Activated CD8-positive, alpha-beta T cell treated with anti-CD3 and anti-CD28 coated beads for 36 hours (primary cell): ENCODE results near the gene FAM228B. TPM values are rescaled to one million over a fixed set of nuclear protein-coding genes. Genes with fewer than 3 reads are reported as not detected.

Experiments used
- ATAC-seq: fragments of 200-7000 bp; cut with Tn5 transposase; one replicate; pipeline ENCODE4 v1.10.0; 2021; ENCODE audit warnings: mild to moderate bottlenecking, moderate library complexity
- CTCF ChIA-PET: fragments of 350-600 bp; sonication (Branson Sonifier 250); formaldehyde crosslinking; loops from one replicate; lab custom pipeline; 2021; ENCODE audit warnings: antibody characterized with exemption; lab: Charles Lee
- POLR2A ChIA-PET: fragments of 350-600 bp; sonication (Branson Sonifier 250); formaldehyde crosslinking; loops from one replicate; lab custom pipeline; 2021; ENCODE audit warnings: antibody characterized with exemption; lab: Charles Lee
- DNase-seq: peaks from one replicate; pipeline ENCODE4 v3.0.0-alpha.2; 2020
- H3K27ac Mint-ChIP-seq: one replicate; pipeline ENCODE4 v1.8.0; 2021; ENCODE audit warnings: mild to moderate bottlenecking, mixed read lengths
- H3K27me3 Mint-ChIP-seq: one replicate; pipeline ENCODE4 v1.8.0; 2021; ENCODE audit warnings: mixed read lengths
- H3K36me3 Mint-ChIP-seq: one replicate; pipeline ENCODE4 v1.8.0; 2021; ENCODE audit warnings: low read depth, mixed read lengths
- H3K4me1 Mint-ChIP-seq: one replicate; pipeline ENCODE4 v1.8.0; 2021; ENCODE audit warnings: low read depth, mixed read lengths
- H3K4me3 Mint-ChIP-seq: one replicate; pipeline ENCODE4 v1.8.0; 2021; ENCODE audit warnings: mild to moderate bottlenecking, moderate library complexity, mixed read lengths
- H3K9me3 Mint-ChIP-seq: one replicate; pipeline ENCODE4 v1.8.0; 2021; ENCODE audit warnings: mixed read lengths
- CTCF ChIP-seq: fragments of 200-600 bp; IDR thresholded peaks from one replicate; pipeline ENCODE4 v1.8.0; 2022; ENCODE audit warnings: antibody characterized with exemption, mild to moderate bottlenecking
- intact Hi-C: fragments of 100-400 bp; cut with micrococcal nuclease; formaldehyde crosslinking; loops from one replicate; pipeline ENCODE4 v1.10.0; 2022
- total RNA-seq, 2 experiments: library from RNA; stranded (reverse); gene quantifications; one replicate each; pipeline ENCODE4 v1.2.3, GENCODE V29; 2021

FAM228B gene
- total RNA-seq, 2 experiments from 2014 or later = 4.5 to 5.7 TPM

GRCh38 chr2:24162494-24162893 is 39.2 kb downstream of the FAM228B start:
- POLR2A ChIA-PET = interaction anchor here (0.9 kb wide), 1 partner anchor 18 kb away, joined by 3 read pairs; no protein-coding TSS in a partner anchor
- no peaks in the 10 kb centered on the region for H3K27me3 Mint-ChIP-seq
- no peak for TF ChIP-seq CTCF
- H3K9me3 Mint-ChIP-seq = no peaks in the 10 kb centered on the region
- no peaks in the 10 kb centered on the region for H3K36me3 Mint-ChIP-seq
- H3K27ac Mint-ChIP-seq = no peak overlapping the region
- DNase-seq (no peak), ATAC-seq (no peak)
- intact Hi-C loops = no loop called here
- H3K4me3 Mint-ChIP-seq = no peak overlapping the region
- CTCF ChIA-PET = interaction anchor here (1.6 to 3.2 kb wide), 5 partner anchors 9 to 338 kb away, joined by 4 to 21 read pairs (median 7); partner anchors contain the start of gene TP53I3
- no peaks in the 10 kb centered on the region for H3K4me1 Mint-ChIP-seq

GRCh38 chr2:24163186-24163585 is 39.9 kb downstream of the FAM228B start:
- no peak overlapping the region for H3K4me3 Mint-ChIP-seq
- ChIA-PET CTCF (interaction anchor here (1.0 to 3.2 kb wide), 8 partner anchors 10 to 339 kb away, joined by 3 to 21 read pairs (median 5); partner anchors contain the start of gene TP53I3), POLR2A (interaction anchor here (0.9 kb wide), 1 partner anchor 19 kb away, joined by 3 read pairs; no protein-coding TSS in a partner anchor)
- H3K27ac Mint-ChIP-seq = no peak overlapping the region
- no peaks in the 10 kb centered on the region for H3K27me3 Mint-ChIP-seq
- TF ChIP-seq CTCF = no peak
- no peaks in the 10 kb centered on the region for H3K4me1 Mint-ChIP-seq
- intact Hi-C loops = no loop called here
- H3K36me3 Mint-ChIP-seq = no peaks in the 10 kb centered on the region
- no peaks in the 10 kb centered on the region for H3K9me3 Mint-ChIP-seq
- DNase-seq (no peak), ATAC-seq (no peak)

GRCh38 chr2:24163601-24164000 is 40.3 kb downstream of the FAM228B start:
- ATAC-seq = no peak
- intact Hi-C loops = no loop called here
- H3K4me3 Mint-ChIP-seq = no peak overlapping the region
- H3K36me3 Mint-ChIP-seq = no peaks in the 10 kb centered on the region
- TF ChIP-seq CTCF = no peak
- no peaks in the 10 kb centered on the region for H3K27me3 Mint-ChIP-seq
- CTCF ChIA-PET = interaction anchor here (0.6 to 3.2 kb wide), 16 partner anchors 10 to 367 kb away, joined by 3 to 21 read pairs (median 4); partner anchors contain the start of gene TP53I3
- no peak for DNase-seq
- no peaks in the 10 kb centered on the region for H3K4me1 Mint-ChIP-seq
- no peak overlapping the region for H3K27ac Mint-ChIP-seq
- POLR2A ChIA-PET = interaction anchor here (0.9 kb wide), 1 partner anchor 19 kb away, joined by 3 read pairs; no protein-coding TSS in a partner anchor
- no peaks in the 10 kb centered on the region for H3K9me3 Mint-ChIP-seq

GRCh38 chr2:24164416-24164973 is 41.2 kb downstream of the FAM228B start:
- peak; percentile 91 for TF ChIP-seq CTCF
- CTCF ChIA-PET = interaction anchor here (0.6 to 3.2 kb wide), 16 partner anchors 9 to 368 kb away, joined by 3 to 21 read pairs (median 4); partner anchors contain the start of gene TP53I3
- no peak overlapping the region for H3K4me3 Mint-ChIP-seq
- intact Hi-C loops = no loop called here
- H3K27ac Mint-ChIP-seq = no peak overlapping the region
- peak; percentile 91 for ATAC-seq
- no peaks in the 10 kb centered on the region for H3K9me3 Mint-ChIP-seq
- H3K36me3 Mint-ChIP-seq = no peaks in the 10 kb centered on the region
- H3K27me3 Mint-ChIP-seq = no peaks in the 10 kb centered on the region
- DNase-seq = peak; percentile 70
- POLR2A ChIA-PET = no interaction called here
- no peaks in the 10 kb centered on the region for H3K4me1 Mint-ChIP-seq

GRCh38 chr2:24169023-24169422 is 45.8 kb downstream of the FAM228B start:
- H3K27me3 Mint-ChIP-seq = peaks cover 1% of the 10 kb centered on the region
- H3K4me3 Mint-ChIP-seq = no peak overlapping the region
- DNase-seq = no peak
- no peaks in the 10 kb centered on the region for H3K36me3 Mint-ChIP-seq
- H3K9me3 Mint-ChIP-seq = no peaks in the 10 kb centered on the region
- ChIA-PET CTCF (interaction anchor here (0.7 kb wide), 1 partner anchor 85 kb away, joined by 3 read pairs; the partner anchor contains the start of gene TP53I3), POLR2A (no interaction called here)
- ATAC-seq = no peak
- TF ChIP-seq CTCF = no peak
- no peaks in the 10 kb centered on the region for H3K4me1 Mint-ChIP-seq
- intact Hi-C loops = no loop called here
- no peak overlapping the region for H3K27ac Mint-ChIP-seq
